Tibial nerve (tissue), 4 donors: ENCODE measurements around the gene COG1.

ENCODE experiments used
- CTCF ChIP-seq, 5 experiments: fragments of 200-600 bp in 3 of 5; fragments of 450-650 bp in 2 of 5; sonication (generic) in 3 of 5; IDR thresholded peaks; one replicate each; pipeline ENCODE4 v1.5.1; 2016 to 2019; ENCODE audit warnings: antibody characterized with exemption in 5 of 5, mild to moderate bottlenecking in 3 of 5, moderate library complexity in 2 of 5
- EP300 ChIP-seq, 2 donors: sonication (generic); formaldehyde crosslinking; IDR thresholded peaks; one replicate each; pipeline ENCODE4 v1.6.1; 2017; ENCODE audit warnings: antibody characterized with exemption in 2 of 2, mild to moderate bottlenecking in 1 of 2
- POLR2A ChIP-seq, 2 donors: fragments of 450-650 bp; IDR thresholded peaks; one replicate each; pipeline ENCODE4 v1.6.1; 2017; ENCODE audit warnings: antibody characterized with exemption in 2 of 2, mild to moderate bottlenecking in 2 of 2, moderate library complexity in 2 of 2

- TF ChIP-seq CTCF (IDR thresholded peaks at IDR 0.05), result no peak
- TF ChIP-seq POLR2A (IDR thresholded peaks at IDR 0.05), result no peak
- no peak for TF ChIP-seq EP300 (IDR thresholded peaks at IDR 0.05)
Measured at GRCh38 chr17:73234736-73235135, 41.9 kb downstream of the COG1 start.
